PFSK-1 (cell line): ENCODE data around the gene KRTAP19-6.

Experiments used
- FOXP2 ChIP-seq: optimal IDR thresholded peaks from 2 replicates; pipeline ENCODE3; 2011; ENCODE audit warnings: borderline replicate concordance, control low read depth, inconsistent platforms; ENCODE audit not compliant: insufficient read depth; ENCODE audit errors: extremely low read length, extremely low read depth
- POLR2AphosphoS5 ChIP-seq: IDR thresholded peaks from 2 replicates; pipeline ENCODE4 v1.6.1; 2012; ENCODE audit warnings: low read depth, mild to moderate bottlenecking, control low read depth, low read length, moderate library complexity
- REST ChIP-seq, 2 experiments: IDR thresholded peaks; 2 replicates each; pipeline versions ENCODE4 v1.6.1 to v1.8.0; 2011 to 2012; ENCODE audit warnings: low read depth in 2 of 2, low read length in 2 of 2, control low read depth in 1 of 2, inconsistent platforms in 1 of 2, mild to moderate bottlenecking in 1 of 2, moderate library complexity in 1 of 2; ENCODE audit not compliant: insufficient read depth in 1 of 2
- SIN3A ChIP-seq: IDR thresholded peaks from 2 replicates; pipeline ENCODE4 v1.6.1; 2012; ENCODE audit warnings: mild to moderate bottlenecking, low read length, moderate library complexity, borderline replicate concordance; ENCODE audit not compliant: insufficient read depth
- TAF1 ChIP-seq: IDR thresholded peaks from 2 replicates; pipeline ENCODE4 v1.6.1; 2012; ENCODE audit warnings: low read length, control low read depth, borderline replicate concordance; ENCODE audit not compliant: insufficient read depth

DNA sequence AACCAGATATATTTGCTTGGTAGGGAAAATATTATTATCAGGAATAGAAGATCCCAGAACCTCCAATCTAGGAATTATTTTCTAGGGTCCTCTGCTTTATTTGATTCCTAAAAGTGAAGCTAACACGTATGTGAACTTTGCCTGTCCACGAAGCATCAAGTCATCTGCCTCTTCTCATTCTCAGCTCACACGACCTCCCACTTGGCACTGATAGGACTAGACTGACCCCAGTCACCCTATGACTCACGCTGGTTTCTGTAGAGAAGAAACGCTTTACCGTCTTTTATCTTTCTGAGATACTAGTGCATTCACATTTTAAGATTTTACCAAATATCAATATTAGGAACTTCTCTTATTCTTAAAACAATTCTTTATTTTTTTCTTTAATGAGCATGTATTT, 21.4 kb upstream of the KRTAP19-6 start:
- TF ChIP-seq SIN3A (no peak), REST (IDR thresholded peaks at IDR 0.05; ENCODE audit: insufficient read depth in 1 of 2, low read depth in 2 of 2, low read length in 2 of 2) (no peak), POLR2AphosphoS5 (no peak), TAF1 (no peak), FOXP2 (no peak)
